H1 (cell line): Measurements from ENCODE around the gene GPC3. TPM values are rescaled to one million over a fixed set of nuclear protein-coding genes. Genes with fewer than 3 reads are reported as not detected.

Experiments
- CTCF ChIA-PET: fragments of 300-600 bp; sonication (Branson Sonifier 250); formaldehyde crosslinking; loops from one replicate; lab custom pipeline; 2021; ENCODE audit not compliant: partially characterized antibody; lab: Charles Lee
- POLR2A ChIA-PET: fragments of 300-600 bp; sonication (Branson Sonifier 250); formaldehyde crosslinking; loops from one replicate; lab custom pipeline; 2021; ENCODE audit warnings: inconsistent platforms; ENCODE audit not compliant: partially characterized antibody; lab: Charles Lee
- DNase-seq, 2 experiments: peaks; one replicate each; pipeline versions ENCODE4 v3.0.0 to v3.0.0-alpha.2; 2010 to 2022; ENCODE audit warnings: low spot score in 2 of 2, low read depth in 1 of 2, mixed read lengths in 1 of 2
- FAIRE-seq: peaks from 2 replicates; lab custom pipeline; 2011; peaks lifted over from hg19 to GRCh38; lab: Jason Lieb, UNC
- H2AFZ ChIP-seq: 2 replicates; pipeline ENCODE4 v1.8.1; 2012; ENCODE audit warnings: low read length, inconsistent platforms
- H2AK5ac ChIP-seq: 2 replicates; pipeline ENCODE4 v1.6.1; 2013; ENCODE audit warnings: low read depth, low read length
- H2BK120ac ChIP-seq: replicated peaks from 2 replicates; pipeline ENCODE3; 2013; ENCODE audit warnings: low read depth, low read length, inconsistent platforms
- H2BK12ac ChIP-seq: 2 replicates; pipeline ENCODE4 v1.6.1; 2013; ENCODE audit warnings: low read depth, low read length
- H2BK15ac ChIP-seq: 2 replicates; pipeline ENCODE4 v1.6.1; 2013; ENCODE audit warnings: low read length
- H2BK20ac ChIP-seq: 2 replicates; pipeline ENCODE4 v1.6.1; 2013; ENCODE audit warnings: low read length
- H2BK5ac ChIP-seq: 2 replicates; pipeline ENCODE4 v1.6.1; 2013; ENCODE audit warnings: low read depth, low read length
- H3K14ac ChIP-seq: 2 replicates; pipeline ENCODE4 v1.6.1; 2013; ENCODE audit warnings: inconsistent platforms; ENCODE audit not compliant: insufficient read length
- H3K18ac ChIP-seq: 2 replicates; pipeline ENCODE4 v1.6.1; 2013; ENCODE audit warnings: low read length; ENCODE audit errors: extremely low read depth
- H3K23ac ChIP-seq: 2 replicates; pipeline ENCODE4 v1.6.1; 2013; ENCODE audit warnings: inconsistent platforms; ENCODE audit not compliant: insufficient read length
- H3K23me2 ChIP-seq: 2 replicates; pipeline ENCODE4 v1.6.1; 2013; ENCODE audit warnings: low read depth, low read length
- H3K27ac ChIP-seq: 2 replicates; pipeline ENCODE4 v1.6.1; 2011; ENCODE audit warnings: low read depth, low read length, inconsistent platforms
- H3K27me3 ChIP-seq, 4 experiments: replicated peaks in 1 of 4; 1 replicate in 1 of 4; 2 replicates in 3 of 4; pipeline versions ENCODE4 v1.6.1 to v1.8.1; 2011 to 2013; ENCODE audit warnings: low read length in 3 of 4, mild to moderate bottlenecking in 3 of 4, inconsistent platforms in 2 of 4, mixed read lengths in 2 of 4, moderate library complexity in 1 of 4; ENCODE audit not compliant: control insufficient read depth in 3 of 4, insufficient read depth in 3 of 4; ENCODE audit errors: extremely low read depth in 1 of 4
- H3K36me3 ChIP-seq, 4 experiments: 2 replicates each; pipeline versions ENCODE4 v1.6.1 to v1.8.1; 2011 to 2013; ENCODE audit warnings: mild to moderate bottlenecking in 4 of 4, low read length in 3 of 4, moderate library complexity in 2 of 4, control low read depth in 1 of 4, inconsistent platforms in 1 of 4; ENCODE audit not compliant: insufficient read depth in 4 of 4, control insufficient read depth in 2 of 4
- H3K4ac ChIP-seq: replicated peaks from 2 replicates; pipeline ENCODE3; 2013; ENCODE audit warnings: low read length, low read depth, mixed read lengths, inconsistent platforms; ENCODE audit not compliant: insufficient read length
- H3K4me1 ChIP-seq, 4 experiments: replicated peaks in 1 of 4; 1 replicate in 1 of 4; 2 replicates in 3 of 4; pipeline versions ENCODE4 v1.6.1 to v1.8.1; 2011 to 2013; ENCODE audit warnings: low read length in 3 of 4, inconsistent platforms in 2 of 4, mixed read lengths in 1 of 4; ENCODE audit not compliant: insufficient read depth in 4 of 4, control insufficient read depth in 3 of 4
- H3K4me2 ChIP-seq, 2 experiments: 2 replicates each; pipeline versions ENCODE4 v1.6.1 to v1.8.1; 2011 to 2013; ENCODE audit warnings: low read depth in 2 of 2, low read length in 2 of 2, control low read depth in 1 of 2, inconsistent platforms in 1 of 2, mild to moderate bottlenecking in 1 of 2; ENCODE audit not compliant: insufficient read depth in 1 of 2
- H3K4me3 ChIP-seq, 4 experiments: fragments of 200-600, 300-600 bp in 1 of 4; sonication (generic), shearing (Covaris generic), sonication (Bioruptor Twin) in 1 of 4; 2 replicates each; pipeline versions ENCODE4 v1.5.1 to v1.8.1; 2011 to 2016; ENCODE audit warnings: low read length in 4 of 4, low read depth in 3 of 4, control low read depth in 2 of 4, inconsistent platforms in 2 of 4, mild to moderate bottlenecking in 2 of 4, mixed read lengths in 1 of 4, moderate library complexity in 1 of 4; ENCODE audit not compliant: insufficient read depth in 2 of 4; ENCODE audit errors: extremely low read depth in 1 of 4
- H3K56ac ChIP-seq: replicated peaks from 2 replicates; pipeline ENCODE3; 2013; ENCODE audit warnings: low read depth, mild to moderate bottlenecking, mixed read lengths, low read length, inconsistent platforms; ENCODE audit not compliant: insufficient read length
- H3K79me1 ChIP-seq: 2 replicates; pipeline ENCODE4 v1.6.1; 2013; ENCODE audit warnings: low read depth, low read length, control low read depth
- H3K79me2 ChIP-seq, 2 experiments: 2 replicates each; pipeline versions ENCODE4 v1.6.1 to v1.8.1; 2012 to 2013; ENCODE audit warnings: low read length in 2 of 2, mild to moderate bottlenecking in 2 of 2, inconsistent platforms in 1 of 2; ENCODE audit not compliant: insufficient read depth in 2 of 2, control insufficient read depth in 1 of 2
- H3K9ac ChIP-seq, 4 experiments: replicated peaks in 1 of 4; 1 replicate in 1 of 4; 2 replicates in 3 of 4; pipeline versions ENCODE4 v1.6.1 to v1.8.1; 2011 to 2013; ENCODE audit warnings: low read depth in 3 of 4, low read length in 3 of 4, control low read depth in 2 of 4, mild to moderate bottlenecking in 2 of 4, moderate library complexity in 2 of 4, inconsistent platforms in 1 of 4; ENCODE audit errors: extremely low read depth in 1 of 4
- H3K9me3 ChIP-seq, 2 experiments: 2 replicates each; pipeline versions ENCODE4 v1.6.1 to v1.8.1; 2012 to 2013; ENCODE audit warnings: mild to moderate bottlenecking in 2 of 2, moderate library complexity in 2 of 2, control low read depth in 1 of 2, inconsistent platforms in 1 of 2, low read depth in 1 of 2, low read length in 1 of 2, mixed read lengths in 1 of 2; ENCODE audit not compliant: insufficient read depth in 2 of 2
- H4K20me1 ChIP-seq, 2 experiments: replicated peaks in 1 of 2; 2 replicates each; pipeline versions ENCODE3 to v1.8.1; 2011 to 2013; ENCODE audit warnings: inconsistent platforms in 2 of 2, low read length in 2 of 2, mild to moderate bottlenecking in 1 of 2; ENCODE audit not compliant: insufficient read depth in 2 of 2, control insufficient read depth in 1 of 2
- H4K5ac ChIP-seq: 2 replicates; pipeline ENCODE4 v1.6.1; 2013; ENCODE audit warnings: low read length, low read depth, mixed read lengths, inconsistent platforms; ENCODE audit not compliant: insufficient read length
- H4K8ac ChIP-seq: 2 replicates; pipeline ENCODE4 v1.8.0; 2013; ENCODE audit warnings: mild to moderate bottlenecking, moderate library complexity, low read length, inconsistent platforms; ENCODE audit not compliant: insufficient read depth; ENCODE audit errors: extremely low read depth
- H4K91ac ChIP-seq: replicated peaks from 2 replicates; pipeline ENCODE3; 2013; ENCODE audit warnings: low read length, mixed read lengths, inconsistent platforms; ENCODE audit not compliant: insufficient read length
- CTBP2 ChIP-seq: IDR thresholded peaks from 2 replicates; pipeline ENCODE4 v1.7.0; 2011; ENCODE audit warnings: borderline replicate concordance, mild to moderate bottlenecking, moderate library complexity, mixed read lengths, low read length; ENCODE audit not compliant: insufficient read depth, insufficient read length
- CTCF ChIP-seq, 3 experiments: IDR thresholded peaks; 1 replicate in 2 of 3; 2 replicates in 1 of 3; pipeline versions ENCODE4 v1.5.1 to v1.6.1; 2011; ENCODE audit warnings: low read length in 3 of 3, mild to moderate bottlenecking in 3 of 3, inconsistent platforms in 2 of 3, low read depth in 1 of 3, moderate library complexity in 1 of 3; ENCODE audit not compliant: insufficient read depth in 1 of 3; ENCODE audit errors: control extremely low read depth in 1 of 3
- E2F6 ChIP-seq: IDR thresholded peaks from 2 replicates; pipeline ENCODE4 v1.6.1; 2012; ENCODE audit warnings: inconsistent platforms
- PHF8 ChIP-seq: fragments of 200-600 bp; sonication (generic); conservative IDR thresholded peaks from 2 replicates; pipeline ENCODE4 v1.7.1; 2012; ENCODE audit warnings: low read depth, mild to moderate bottlenecking, inconsistent platforms, low read length, moderate library complexity
- WGBS, 2 experiments: shearing (Covaris generic) in 1 of 2; methylation state at CpG; one replicate each; pipeline versions ENCODE4 v1.1.6 to v1.1.7; 2013 to 2015; ENCODE audit warnings: low lambda C conversion rate in 2 of 2, mixed read lengths in 2 of 2, inconsistent platforms in 1 of 2, low coverage in 1 of 2, missing lambda C conversion rate in 1 of 2; ENCODE audit not compliant: insufficient replicate concordance in 2 of 2, insufficient coverage in 1 of 2, insufficient read length in 1 of 2; ENCODE audit errors: extremely low coverage in 1 of 2, missing lambda C conversion rate in 1 of 2; 5-methylcytosine and 5-hydroxymethylcytosine counted together
- polyA plus RNA-seq, 7 experiments: library from polyadenylated mRNA; depleted of rRNA in 3 of 7; stranded (reverse) in 5 of 7; unstranded in 2 of 7; fragments of >200 nt in 5 of 7; fragments of 200-250 nt in 2 of 7; gene quantifications; 1 replicate in 5 of 7; 2 replicates in 1 of 7; 4 replicates in 1 of 7; pipeline versions ENCODE4 v1.2.1 to v1.2.3, GENCODE V29; 2011 to 2013; ENCODE audit warnings: missing spikeins in 2 of 7, mixed read lengths in 2 of 7
- total RNA-seq: library from RNA; stranded (reverse); fragmentation: NEBNext Ultra II Directional; extraction: Animal tissue kit (Norgen Biotek cat#: 25700); gene quantifications from 2 replicates; pipeline ENCODE4 v1.2.1, GENCODE V29; 2021

GPC3 gene
- total and polyA plus RNA-seq, 2 of the 8 experiments (the other 6 are each of a cell fraction or from before 2014, with no cell fraction given), result 64.8 to 71.9 TPM

- Histone ChIP-seq H2BK20ac (no peak overlapping the region), H4K91ac (no peak overlapping the region), H4K8ac (peak overlapping the region; percentile 68; the same call in 1 of the 2 replicates), H3K79me2 (no peaks in the 10 kb centered on the region), H3K18ac (no peak overlapping the region), H3K9me3 (no peaks in the 10 kb centered on the region), H3K14ac (no peak overlapping the region), H3K56ac (no peak overlapping the region), H3K23me2 (no peaks in the 10 kb centered on the region), H2BK120ac (no peak overlapping the region), H3K23ac (no peak overlapping the region), H3K4ac (no peak overlapping the region), H3K4me3 (no peak overlapping the region), H3K9ac (no peak overlapping the region), H3K4me1 (peaks cover 0 to 8% (median 2%) of the 10 kb centered on the region in 4 experiments; a peak in 3 of 7 replicates), H4K5ac (no peak overlapping the region), H3K4me2 (no peak overlapping the region), H3K79me1 (no peaks in the 10 kb centered on the region), H3K36me3 (no peaks in the 10 kb centered on the region), H2BK12ac (no peak overlapping the region), H2AFZ (no peak overlapping the region), H2BK5ac (no peak overlapping the region), H3K27me3 (no peaks in the 10 kb centered on the region), H4K20me1 (no peaks in the 10 kb centered on the region), H2AK5ac (no peak overlapping the region), H2BK15ac (no peak overlapping the region), H3K27ac (no peak overlapping the region)
- TF ChIP-seq CTCF (IDR thresholded peaks at IDR 0.05; ENCODE audit: control extremely low read depth in 1 of 3, insufficient read depth in 1 of 3, low read depth in 1 of 3, low read length in 3 of 3) (no peak), E2F6 (0 out of 2 replicates have a peak, but pooled peaks have one; percentile 24), PHF8 (no peak), CTBP2 (no peak)
- WGBS, 2 experiments, result 90% methylated on average over 7 of the region's 7 CpGs; no CpG with 5 or more reads in 1 of the 2 experiments
- POLR2A ChIA-PET, result no interaction called here
- DNase-seq (no peak), FAIRE-seq (peak; percentile 92)
- CTCF ChIA-PET, result no interaction called here
Measured at GRCh38 chrX:133881893-133882292, 103.5 kb downstream of the GPC3 start.
